HEK293 (cell line): ENCODE results near the gene ITIH3.

Experiments used
- CTCF ChIA-PET: fragments of 350-600 bp; formaldehyde crosslinking; extraction: SDS; loops from one replicate; lab custom pipeline; 2021; ENCODE audit warnings: antibody characterized with exemption; lab: Yijun Ruan, JAX
- POLR2A ChIA-PET: fragments of 300-600 bp; formaldehyde crosslinking; extraction: SDS; loops from one replicate; lab custom pipeline; 2020; ENCODE audit warnings: antibody characterized with exemption, inconsistent platforms; lab: Yijun Ruan, JAX
- H3K27ac ChIP-seq: fragments of 200-500 bp; sonication (Bioruptor generic); 2 replicates; pipeline ENCODE4 v1.5.1; 2014; ENCODE audit warnings: low read depth, low read length, control low read depth, inconsistent platforms; ENCODE audit errors: extremely low read depth
- H3K36me3 ChIP-seq, 2 experiments: fragments of 200-500 bp in 1 of 2; sonication (Bioruptor generic) in 1 of 2; 1 replicate in 1 of 2; 2 replicates in 1 of 2; pipeline ENCODE4 v1.5.1; 2014 to 2017; ENCODE audit warnings: inconsistent platforms in 2 of 2, low read length in 2 of 2; ENCODE audit not compliant: control insufficient read depth in 2 of 2, insufficient read depth in 1 of 2
- H3K4me1 ChIP-seq: fragments of 200-500 bp; sonication (Bioruptor generic); 2 replicates; pipeline ENCODE4 v1.5.1; 2014; ENCODE audit warnings: mild to moderate bottlenecking, low read length, inconsistent platforms; ENCODE audit not compliant: control insufficient read depth, insufficient read depth
- H3K4me3 ChIP-seq: 2 replicates; pipeline ENCODE4 v1.5.1; 2011; ENCODE audit warnings: low read depth, mild to moderate bottlenecking, control low read depth, low read length, moderate library complexity
- H3K9me3 ChIP-seq: fragments of 200-500 bp; sonication (Bioruptor generic); 2 replicates; pipeline ENCODE4 v1.5.1; 2014; ENCODE audit warnings: low read depth, low read length, inconsistent platforms; ENCODE audit not compliant: control insufficient read depth, insufficient read depth
- AEBP2 ChIP-seq: fragments of 450-650 bp; formaldehyde crosslinking; IDR thresholded peaks from 2 replicates; pipeline ENCODE4 v1.5.1; 2016; ENCODE audit warnings: missing biosample characterization, missing genetic modification characterization, borderline replicate concordance
- CTCF ChIP-seq: fragments of 450-650 bp; formaldehyde crosslinking; IDR thresholded peaks from 2 replicates; pipeline ENCODE4 v1.5.1; 2016; ENCODE audit warnings: missing biosample characterization, missing genetic modification characterization
- GLIS2 ChIP-seq: fragments of 450-650 bp; formaldehyde crosslinking; IDR thresholded peaks from 2 replicates; pipeline ENCODE4 v1.5.1; 2016; ENCODE audit warnings: missing biosample characterization, missing genetic modification characterization
- KLF9 ChIP-seq: fragments of 450-650 bp; formaldehyde crosslinking; IDR thresholded peaks from 2 replicates; pipeline ENCODE4 v1.5.1; 2016; ENCODE audit warnings: missing biosample characterization, missing genetic modification characterization, low read depth
- OVOL3 ChIP-seq: fragments of 450-650 bp; formaldehyde crosslinking; IDR thresholded peaks from 2 replicates; pipeline ENCODE4 v1.5.1; 2016; ENCODE audit warnings: missing biosample characterization, missing genetic modification characterization
- PRDM1 ChIP-seq: fragments of 450-650 bp; formaldehyde crosslinking; IDR thresholded peaks from 2 replicates; pipeline ENCODE4; 2016; ENCODE audit warnings: missing biosample characterization, missing genetic modification characterization
- SP2 ChIP-seq: fragments of 450-650 bp; formaldehyde crosslinking; IDR thresholded peaks from 2 replicates; pipeline ENCODE4 v1.5.1; 2016; ENCODE audit warnings: missing biosample characterization, missing genetic modification characterization
- ZNF138 ChIP-seq: fragments of 450-650 bp; formaldehyde crosslinking; IDR thresholded peaks from 2 replicates; pipeline ENCODE4 v1.5.1; 2016; ENCODE audit warnings: missing biosample characterization, missing genetic modification characterization, borderline replicate concordance
- ZNF148 ChIP-seq: fragments of 450-650 bp; formaldehyde crosslinking; IDR thresholded peaks from 2 replicates; pipeline ENCODE4 v1.5.0; 2017; ENCODE audit warnings: missing biosample characterization, missing genetic modification characterization, borderline replicate concordance
- ZNF18 ChIP-seq: fragments of 450-650 bp; formaldehyde crosslinking; IDR thresholded peaks from 2 replicates; pipeline ENCODE4 v1.5.1; 2016; ENCODE audit warnings: missing biosample characterization, missing genetic modification characterization
- ZNF202 ChIP-seq: fragments of 450-650 bp; formaldehyde crosslinking; IDR thresholded peaks from 2 replicates; pipeline ENCODE4 v1.5.1; 2016; ENCODE audit warnings: missing biosample characterization, missing genetic modification characterization, borderline replicate concordance
- ZNF26 ChIP-seq: fragments of 450-650 bp; formaldehyde crosslinking; IDR thresholded peaks from 2 replicates; pipeline ENCODE4 v1.5.1; 2016; ENCODE audit warnings: missing biosample characterization, missing genetic modification characterization
- ZNF473 ChIP-seq: fragments of 450-650 bp; formaldehyde crosslinking; IDR thresholded peaks from 2 replicates; pipeline ENCODE4 v1.5.1; 2017; ENCODE audit warnings: missing biosample characterization, missing genetic modification characterization
- ZNF548 ChIP-seq: fragments of 450-650 bp; formaldehyde crosslinking; IDR thresholded peaks from 2 replicates; pipeline ENCODE4 v1.5.1; 2016; ENCODE audit warnings: missing biosample characterization, missing genetic modification characterization
- ZNF549 ChIP-seq: fragments of 450-650 bp; IDR thresholded peaks from 2 replicates; pipeline ENCODE4 v1.5.1; 2018; ENCODE audit warnings: missing biosample characterization, missing genetic modification characterization, mild to moderate bottlenecking, inconsistent platforms, moderate library complexity
- ZNF600 ChIP-seq: fragments of 450-650 bp; formaldehyde crosslinking; IDR thresholded peaks from 2 replicates; pipeline ENCODE4 v1.5.1; 2016; ENCODE audit warnings: missing biosample characterization, missing genetic modification characterization
- ZNF629 ChIP-seq: fragments of 450-650 bp; formaldehyde crosslinking; IDR thresholded peaks from 2 replicates; pipeline ENCODE4 v1.5.1; 2017; ENCODE audit warnings: missing biosample characterization, missing genetic modification characterization
- ZNF645 ChIP-seq: fragments of 450-650 bp; formaldehyde crosslinking; IDR thresholded peaks from 2 replicates; pipeline ENCODE4; 2016; ENCODE audit warnings: missing biosample characterization, missing genetic modification characterization
- ZNF830 ChIP-seq: fragments of 450-650 bp; IDR thresholded peaks from 2 replicates; pipeline ENCODE4 v1.5.0; 2018; ENCODE audit warnings: missing biosample characterization, missing genetic modification characterization, low read depth, mild to moderate bottlenecking, moderate library complexity
- ZSCAN18 ChIP-seq: fragments of 450-650 bp; formaldehyde crosslinking; IDR thresholded peaks from 2 replicates; pipeline ENCODE4 v1.5.1; 2016; ENCODE audit warnings: missing biosample characterization, missing genetic modification characterization
- ZSCAN30 ChIP-seq: fragments of 450-650 bp; IDR thresholded peaks from 2 replicates; pipeline ENCODE4 v1.5.1; 2018; ENCODE audit warnings: missing biosample characterization, mild to moderate bottlenecking, missing genetic modification characterization, moderate library complexity

ITIH3 gene

GRCh38 chr3:52849656-52850055 is 55.1 kb downstream of the ITIH3 start:
- no peak overlapping the region for H3K4me3 ChIP-seq
- no peak overlapping the region for H3K27ac ChIP-seq
- CTCF ChIA-PET = interaction anchor here (0.7 to 0.9 kb wide), 3 partner anchors 25 to 223 kb away, joined by 3 read pairs; no protein-coding TSS in a partner anchor
- H3K9me3 ChIP-seq = no peaks in the 10 kb centered on the region
- H3K4me1 ChIP-seq = no peaks in the 10 kb centered on the region
- peaks cover 0 to 48% of the 10 kb centered on the region in 2 experiments; a peak in 2 of 3 replicates for H3K36me3 ChIP-seq
- TF ChIP-seq ZNF830 (no peak), SP2 (tag by site-specific recombination) (no peak), ZNF202 (tag by site-specific recombination) (no peak), ZNF548 (tag by site-specific recombination) (no peak), ZSCAN18 (tag by site-specific recombination) (no peak), ZNF600 (no peak), ZNF549 (tag by site-specific recombination) (no peak), GLIS2 (no peak)
- TF ChIP-seq, all 188 proteins: peak for 0
- POLR2A ChIA-PET = no interaction called here

GRCh38 chr3:52851348-52851747 is 56.8 kb downstream of the ITIH3 start:
- H3K9me3 ChIP-seq = no peaks in the 10 kb centered on the region
- ChIA-PET CTCF (interaction anchor here (1.0 to 1.6 kb wide), 5 partner anchors 21 to 224 kb away, joined by 3 to 4 read pairs (median 3); no protein-coding TSS in a partner anchor), POLR2A (no interaction called here)
- H3K4me1 ChIP-seq = no peaks in the 10 kb centered on the region
- H3K27ac ChIP-seq = no peak overlapping the region
- H3K4me3 ChIP-seq = no peak overlapping the region
- H3K36me3 ChIP-seq = peaks cover 0 to 47% of the 10 kb centered on the region in 2 experiments; a peak in 2 of 3 replicates
- TF ChIP-seq ZNF645 (tag by site-specific recombination) (no peak), PRDM1 (tag by site-specific recombination) (no peak), ZNF148 (no peak), ZSCAN30 (tag by site-specific recombination) (0 out of 2 replicates have a peak, but pooled peaks have one; percentile 21), AEBP2 (no peak), CTCF (tag by site-specific recombination) (peak; percentile 74), OVOL3 (tag by site-specific recombination) (no peak), ZNF600 (no peak), ZNF26 (tag by site-specific recombination) (no peak), ZNF473 (no peak), ZNF18 (tag by site-specific recombination) (no peak), ZNF138 (tag by site-specific recombination) (no peak), ZNF202 (tag by site-specific recombination) (no peak), ZNF629 (no peak), KLF9 (no peak)
